Gastrocnemius medialis (tissue), 4 donors: ENCODE results near the gene MAPK6.

ENCODE experiments used
- POLR2A ChIP-seq, 2 donors: fragments of 450-650 bp; IDR thresholded peaks; one replicate each; pipeline ENCODE4 v1.6.1; 2017; ENCODE audit warnings: antibody characterized with exemption in 2 of 2, mild to moderate bottlenecking in 2 of 2, moderate library complexity in 2 of 2
- TF ChIP-seq, protein P1 (sequence below), 5 experiments: fragments of 450-650 bp in 3 of 5; fragments of 200-600 bp in 2 of 5; sonication (generic) in 2 of 5; IDR thresholded peaks in 4 of 5; conservative IDR thresholded peaks in 1 of 5; 1 replicate in 4 of 5; 2 replicates in 1 of 5; pipeline ENCODE4 v1.5.1; 2016 to 2019; ENCODE audit warnings: antibody characterized with exemption in 5 of 5, mild to moderate bottlenecking in 3 of 5, moderate library complexity in 3 of 5

DNA sequence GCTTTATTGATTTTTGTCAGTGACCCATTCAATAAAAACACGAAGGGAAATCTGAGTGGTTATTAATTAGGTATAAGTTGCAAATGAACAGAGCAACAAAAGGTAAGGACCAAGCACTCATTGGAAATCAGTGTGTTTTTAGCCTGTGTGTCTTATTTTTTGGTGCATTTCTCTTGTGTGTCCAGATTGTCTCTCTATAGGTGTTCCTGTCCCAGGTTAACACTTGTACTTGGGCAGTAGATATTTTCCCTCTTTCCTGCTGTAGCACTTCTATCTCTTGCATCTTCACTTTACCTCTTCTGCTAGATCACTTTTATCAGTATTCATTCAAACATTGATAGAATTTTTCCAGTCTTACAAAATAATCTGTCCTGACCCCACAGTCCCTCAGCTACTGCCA is 37.0 kb downstream of the MAPK6 start:
- TF ChIP-seq, protein P1, sequence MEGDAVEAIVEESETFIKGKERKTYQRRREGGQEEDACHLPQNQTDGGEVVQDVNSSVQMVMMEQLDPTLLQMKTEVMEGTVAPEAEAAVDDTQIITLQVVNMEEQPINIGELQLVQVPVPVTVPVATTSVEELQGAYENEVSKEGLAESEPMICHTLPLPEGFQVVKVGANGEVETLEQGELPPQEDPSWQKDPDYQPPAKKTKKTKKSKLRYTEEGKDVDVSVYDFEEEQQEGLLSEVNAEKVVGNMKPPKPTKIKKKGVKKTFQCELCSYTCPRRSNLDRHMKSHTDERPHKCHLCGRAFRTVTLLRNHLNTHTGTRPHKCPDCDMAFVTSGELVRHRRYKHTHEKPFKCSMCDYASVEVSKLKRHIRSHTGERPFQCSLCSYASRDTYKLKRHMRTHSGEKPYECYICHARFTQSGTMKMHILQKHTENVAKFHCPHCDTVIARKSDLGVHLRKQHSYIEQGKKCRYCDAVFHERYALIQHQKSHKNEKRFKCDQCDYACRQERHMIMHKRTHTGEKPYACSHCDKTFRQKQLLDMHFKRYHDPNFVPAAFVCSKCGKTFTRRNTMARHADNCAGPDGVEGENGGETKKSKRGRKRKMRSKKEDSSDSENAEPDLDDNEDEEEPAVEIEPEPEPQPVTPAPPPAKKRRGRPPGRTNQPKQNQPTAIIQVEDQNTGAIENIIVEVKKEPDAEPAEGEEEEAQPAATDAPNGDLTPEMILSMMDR (IDR thresholded peaks at IDR 0.05 in 4 of 5, conservative IDR thresholded peaks at IDR 0.05 in 1 of 5): no peak
- no peak for TF ChIP-seq POLR2A (IDR thresholded peaks at IDR 0.05)
